ENCODE data around the gene CALML4.
"Not testable (repeated sequence)": the region's sequence is repeated elsewhere in the genome, so short reads cannot be mapped to it uniquely, and the experiment has no call there.

The CALML4 gene

DNA sequence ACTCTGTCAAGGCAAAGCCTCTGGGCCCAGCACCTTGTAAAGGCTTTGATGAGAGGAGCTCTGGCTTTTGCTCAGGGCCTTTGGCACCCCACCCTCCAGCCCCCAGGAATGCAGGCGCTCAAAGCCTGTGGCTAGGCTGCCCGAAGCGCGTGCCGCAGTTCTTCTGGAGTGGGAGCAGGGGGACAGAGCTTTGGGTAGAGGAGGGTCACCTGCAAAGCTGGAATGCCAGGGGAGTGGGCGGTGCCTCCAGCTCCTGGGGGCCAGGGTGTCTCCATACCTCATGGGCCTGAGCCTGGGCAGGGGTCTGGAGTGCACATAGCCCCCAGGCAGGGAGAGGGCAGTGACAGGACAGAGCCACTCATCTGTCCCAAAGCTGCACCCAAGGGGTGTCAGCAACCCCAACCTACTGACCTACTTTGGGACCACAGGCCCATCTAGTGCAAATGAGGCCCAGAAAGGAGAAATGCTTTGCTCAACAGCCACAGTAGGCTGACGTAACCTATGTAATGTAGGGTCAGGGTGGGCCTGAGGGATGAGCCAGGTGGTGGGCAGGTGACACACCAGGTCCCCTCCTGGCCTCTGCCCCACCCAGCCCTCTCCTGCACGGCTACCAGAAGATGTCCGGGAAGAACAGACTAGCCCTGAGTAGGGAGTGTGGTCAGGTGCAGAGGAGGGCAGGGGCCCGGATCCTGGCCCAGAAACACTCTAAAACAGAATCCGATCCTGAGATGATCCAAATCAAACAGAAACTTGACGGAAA, 2.2 kb upstream of the CALML4 start:
- no peak for DNase-seq

- no peak for DNase-seq
Measured at GRCh38 chr15:68206711-68207151, 1.6 kb upstream of the CALML4 start.

GRCh38 chr15:68205954-68206539, 915 bp upstream of the CALML4 start:
- DNase-seq: no peak

DNA sequence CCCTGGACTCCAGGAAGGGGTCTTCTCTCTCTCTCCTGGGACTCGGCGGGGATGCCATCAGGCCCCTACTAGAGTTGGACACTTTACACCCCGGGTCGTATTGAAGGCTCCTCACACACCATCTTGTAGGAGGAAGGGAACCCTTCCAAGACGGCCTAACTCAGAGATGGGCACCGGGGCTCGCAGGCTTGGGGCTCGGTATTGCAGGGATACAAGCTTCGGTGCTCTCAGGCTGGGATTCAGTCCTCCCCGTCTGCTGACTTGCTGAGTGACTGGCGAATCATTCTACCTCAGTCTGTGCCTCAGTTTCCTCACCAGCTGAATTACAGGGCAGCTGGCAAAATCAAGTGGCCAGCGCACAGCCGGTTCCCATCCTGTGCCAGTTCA, 419 bp upstream of the CALML4 start:
- DNase-seq: no peak

DNA sequence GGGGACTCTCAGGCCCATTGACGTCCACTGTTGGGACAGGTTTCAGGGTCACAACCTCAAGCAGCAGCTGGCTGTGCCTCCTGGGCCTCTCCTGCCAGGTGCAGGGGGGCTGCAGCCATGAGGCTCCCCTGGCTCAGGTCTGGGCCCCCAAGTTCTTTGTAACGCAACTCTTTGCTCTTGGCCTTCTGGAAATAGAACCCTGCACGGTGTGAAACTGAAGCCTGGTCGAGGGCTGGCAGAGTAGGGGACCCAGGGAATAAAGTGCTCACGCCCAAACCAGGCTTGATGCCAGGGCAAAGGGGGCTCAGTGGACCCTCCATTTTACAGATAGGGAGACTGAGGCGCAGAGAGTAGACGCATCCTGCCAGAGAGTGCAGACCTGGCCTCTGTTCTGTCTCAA, 771 bp downstream of the CALML4 start:
- DNase-seq: no peak

- DNase-seq: no peak
Measured at GRCh38 chr15:68203956-68204355, 1.2 kb downstream of the CALML4 start.

DNA sequence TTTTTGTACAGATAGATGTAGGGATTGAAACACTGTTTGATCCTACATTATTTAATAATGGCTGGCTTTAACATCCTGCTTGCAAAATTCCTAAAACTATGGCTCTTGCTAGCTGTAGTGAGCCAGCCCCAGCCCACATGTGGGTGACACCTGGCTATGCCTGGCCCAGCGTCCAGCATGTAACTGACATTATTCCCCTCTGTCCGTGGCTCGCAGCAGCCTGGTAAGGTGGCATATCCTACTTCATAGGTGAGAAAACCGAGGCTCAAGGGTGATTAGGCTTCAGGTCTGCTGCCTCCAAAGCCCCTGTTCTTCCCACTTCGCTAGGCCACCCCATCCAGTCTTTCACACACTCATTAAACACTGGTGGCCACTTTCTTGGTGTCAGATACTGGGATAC, 1.6 kb downstream of the CALML4 start:
- no peak for DNase-seq

DNA sequence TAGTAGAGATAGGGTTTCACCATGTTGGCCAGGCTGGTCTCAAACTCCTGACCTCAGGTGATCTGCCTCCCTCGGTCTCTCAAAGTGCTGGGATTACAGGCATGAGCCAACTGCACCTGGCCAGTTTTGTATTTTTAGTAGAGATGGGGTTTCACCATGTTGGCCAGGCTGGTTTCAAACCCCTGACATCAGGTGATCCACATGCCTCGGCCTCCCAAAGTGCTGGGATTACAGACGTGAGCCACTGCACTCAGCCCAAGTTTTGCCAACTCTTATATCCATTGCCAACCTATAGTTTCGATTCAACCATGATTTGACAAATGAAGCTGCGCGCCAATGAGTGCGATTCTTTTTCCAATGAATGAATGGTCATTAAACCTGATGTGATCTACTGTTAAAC, 2.1 kb downstream of the CALML4 start:
- not testable (repeated sequence) for DNase-seq

- no peak for DNase-seq
Measured at GRCh38 chr15:68201879-68202261, 3.3 kb downstream of the CALML4 start.

GRCh38 chr15:68201153-68201878, 3.8 kb downstream of the CALML4 start:
- no peak for DNase-seq

GRCh38 chr15:68200016-68200861, 4.9 kb downstream of the CALML4 start:
- DNase-seq: no peak

GRCh38 chr15:68199340-68199739, 5.8 kb downstream of the CALML4 start:
- DNase-seq: no peak

DNA sequence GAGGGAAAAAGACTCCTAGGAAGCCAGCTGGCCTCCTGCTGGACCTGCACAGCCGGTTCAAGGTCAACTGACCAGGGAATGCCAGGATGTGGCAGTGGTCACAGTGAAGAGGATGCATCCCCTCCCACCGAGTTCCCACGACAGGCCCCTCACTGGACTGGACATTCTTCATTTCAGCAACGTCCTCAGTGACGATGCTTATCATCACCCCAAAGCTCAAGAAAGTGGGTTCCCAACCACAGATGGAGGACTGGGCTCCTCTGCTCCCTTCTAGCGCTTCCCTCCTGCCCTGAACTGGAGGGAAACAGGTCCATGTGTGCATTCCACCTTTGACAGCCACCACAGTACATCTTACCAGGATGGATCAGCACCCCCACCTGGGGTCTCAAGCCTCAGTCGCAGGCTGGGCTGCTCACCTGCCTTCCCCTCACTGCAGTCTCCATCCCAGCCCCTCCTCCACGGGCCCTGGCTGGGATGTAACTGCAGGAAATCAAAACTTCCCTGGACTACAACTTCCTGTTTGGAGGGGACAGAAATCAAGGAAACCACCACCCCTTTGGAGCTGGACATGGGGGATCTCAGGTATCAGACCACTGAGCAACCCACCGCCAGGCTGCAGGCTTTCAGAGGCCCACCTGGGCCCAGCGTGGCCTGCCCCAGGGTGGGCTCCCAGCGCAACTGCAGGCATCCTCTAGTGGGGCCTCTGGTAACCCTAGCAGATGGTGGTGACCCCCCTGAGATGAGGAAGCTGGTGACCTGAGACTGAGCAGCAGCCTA, 7.3 kb downstream of the CALML4 start:
- DNase-seq: no peak

- no peak for DNase-seq
Measured at GRCh38 chr15:68197170-68197492, 8.0 kb downstream of the CALML4 start.

DNA sequence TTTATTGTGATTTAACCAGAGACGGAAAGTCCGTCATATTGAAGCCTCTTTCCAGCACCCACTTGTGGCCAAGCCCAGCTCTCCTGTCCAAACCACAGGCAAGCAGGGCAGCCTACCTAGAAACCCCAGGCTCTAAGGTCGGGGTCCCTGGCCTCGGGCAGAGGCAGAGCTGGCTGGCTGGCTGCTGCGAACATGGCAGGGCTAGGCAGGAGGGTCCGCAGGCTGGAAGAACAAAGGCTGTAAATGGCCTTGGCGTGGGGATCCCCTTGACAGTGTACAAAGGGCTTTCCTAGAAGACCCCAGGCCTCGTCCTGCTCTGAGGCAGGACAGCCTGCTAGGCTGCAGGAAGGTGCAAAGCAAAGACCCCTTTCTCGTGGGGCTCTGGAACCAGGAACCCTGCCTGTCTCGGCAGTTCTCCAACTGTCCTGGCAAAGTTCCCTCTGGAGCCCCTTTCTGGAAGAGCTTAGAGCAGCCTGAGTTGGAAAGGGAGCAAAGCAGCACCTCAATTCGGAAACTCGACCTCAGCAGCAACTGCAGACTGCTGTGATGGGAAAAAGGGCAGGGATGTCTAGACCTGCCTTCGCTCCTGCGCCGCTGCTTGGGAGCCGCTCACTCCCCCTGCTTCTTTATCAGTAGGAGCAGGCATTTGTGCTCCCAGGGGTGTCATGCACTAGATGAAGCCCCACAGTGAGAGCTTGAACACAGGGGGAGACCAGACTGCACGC, 8.5 kb downstream of the CALML4 start:
- DNase-seq: no peak

DNA sequence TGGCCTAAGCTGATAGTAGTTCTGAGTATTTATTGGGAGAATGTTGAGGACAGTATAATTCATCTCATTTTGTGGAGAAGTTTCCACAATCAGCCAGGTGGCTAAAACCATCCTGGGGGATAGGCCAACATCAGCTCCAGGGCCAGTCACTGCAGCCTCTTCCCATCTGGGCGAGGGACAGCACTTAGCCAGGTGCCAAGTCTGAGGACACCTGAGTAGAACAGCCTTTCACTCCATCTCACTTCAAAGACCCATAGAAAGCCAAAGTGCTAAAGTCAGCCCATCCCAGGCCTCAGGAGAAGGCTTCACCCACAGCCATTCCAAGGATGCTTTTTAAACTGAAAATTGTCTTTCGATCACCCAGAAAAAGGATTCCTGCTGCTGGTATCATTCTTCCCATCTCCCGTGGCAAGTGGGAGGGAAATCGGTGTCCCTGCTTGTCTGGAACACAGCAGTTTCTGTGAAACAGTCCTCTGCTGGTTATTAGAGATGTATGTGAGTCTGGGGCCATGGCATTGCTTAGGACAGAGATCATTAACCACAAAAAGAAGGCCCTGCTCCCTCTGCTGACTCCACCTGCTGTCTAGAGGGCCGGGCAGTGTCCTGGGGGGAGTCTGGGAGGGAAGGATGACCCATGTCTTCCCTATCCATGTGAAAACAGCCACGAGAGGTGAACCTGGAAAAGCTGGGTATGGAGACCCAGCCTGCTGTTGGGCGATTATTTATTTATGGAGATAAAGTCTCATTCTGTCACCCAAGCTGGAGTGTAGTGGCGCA, 9.6 kb downstream of the CALML4 start:
- no peak for DNase-seq

DNA sequence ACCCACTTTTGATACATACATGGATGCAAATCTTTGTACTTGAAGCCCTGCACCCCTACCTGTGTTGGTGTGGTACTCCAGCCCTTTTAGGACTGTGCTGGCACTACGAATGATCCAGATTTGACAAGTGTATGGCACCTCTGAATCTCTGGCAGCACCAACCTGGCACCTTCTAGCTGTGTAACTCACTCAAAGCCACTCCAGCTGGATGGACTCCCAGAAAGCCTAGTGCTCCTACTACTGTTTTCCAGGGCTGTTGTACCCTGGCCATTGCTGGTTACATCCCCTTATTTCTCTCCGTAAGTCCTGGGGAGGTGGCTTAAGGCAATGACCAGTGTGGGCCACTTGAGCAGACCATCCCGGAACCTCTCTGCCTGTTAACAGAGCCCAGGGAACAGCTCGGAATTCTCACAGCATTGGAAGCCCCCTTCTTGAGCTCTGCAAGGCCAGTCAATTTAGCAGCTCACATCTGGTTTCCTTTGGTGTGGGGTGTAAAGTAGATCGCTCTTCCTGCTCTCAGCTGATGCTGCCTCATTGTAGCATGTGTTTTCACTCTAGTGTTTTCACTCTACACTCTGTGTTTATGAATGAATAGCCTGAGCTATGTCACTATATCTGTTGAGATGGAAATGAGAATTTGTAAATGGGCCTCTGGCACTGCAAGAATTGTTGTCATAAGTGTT, 12.2 kb downstream of the CALML4 start:
- DNase-seq: no peak

DNA sequence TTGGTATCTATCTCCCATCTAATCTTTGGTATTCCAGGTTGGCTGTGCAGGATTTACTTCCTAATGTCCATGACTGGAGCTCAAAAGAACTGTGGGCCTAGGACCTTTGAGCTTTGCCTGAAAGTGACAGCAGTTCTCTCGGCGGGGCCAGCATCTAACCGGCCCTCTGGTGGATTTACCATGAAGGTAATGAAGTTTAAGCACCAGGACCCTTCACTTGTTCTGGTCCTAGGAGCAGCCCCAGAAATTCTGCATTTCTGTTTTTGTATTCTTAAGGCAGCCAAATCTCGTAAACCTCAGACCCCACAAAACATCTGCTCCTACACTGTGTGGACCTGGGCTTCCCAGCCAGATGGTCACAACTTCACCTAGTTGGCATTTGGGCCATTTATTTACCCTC, 13.0 kb downstream of the CALML4 start:
- no peak for DNase-seq

- DNase-seq: no peak
Measured at GRCh38 chr15:68191555-68191954, 13.6 kb downstream of the CALML4 start.

DNA sequence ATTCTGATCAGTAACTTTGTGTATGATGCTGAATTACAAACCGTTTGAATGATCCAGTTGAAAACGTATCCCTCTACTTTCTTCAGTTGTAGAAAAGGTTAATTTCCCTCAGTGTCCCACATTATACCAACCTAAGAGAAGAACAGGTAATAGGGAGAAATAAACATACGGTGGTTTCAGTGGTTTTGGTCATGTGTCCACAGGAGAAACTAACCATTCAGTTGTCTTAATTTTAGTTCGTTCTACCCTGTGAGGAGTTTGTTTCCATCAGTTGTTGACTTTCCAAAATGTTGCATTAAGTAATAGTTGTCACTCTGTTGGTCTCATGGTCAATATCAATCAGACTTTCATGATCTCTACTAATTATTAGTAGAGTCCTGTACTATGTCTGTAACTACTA, 15.1 kb downstream of the CALML4 start:
- DNase-seq: no peak
